HG03469 (cell line): Measurements from ENCODE around the gene HOXA4.

ENCODE experiments used
- ATAC-seq: cut with Tn5 transposase; IDR thresholded peaks from one replicate; pipeline ENCODE4 v1.9.1; 2021; ENCODE audit warnings: mild to moderate bottlenecking, moderate library complexity, moderate number of reproducible peaks; ENCODE audit not compliant: unreplicated experiment

Gene HOXA4

DNA sequence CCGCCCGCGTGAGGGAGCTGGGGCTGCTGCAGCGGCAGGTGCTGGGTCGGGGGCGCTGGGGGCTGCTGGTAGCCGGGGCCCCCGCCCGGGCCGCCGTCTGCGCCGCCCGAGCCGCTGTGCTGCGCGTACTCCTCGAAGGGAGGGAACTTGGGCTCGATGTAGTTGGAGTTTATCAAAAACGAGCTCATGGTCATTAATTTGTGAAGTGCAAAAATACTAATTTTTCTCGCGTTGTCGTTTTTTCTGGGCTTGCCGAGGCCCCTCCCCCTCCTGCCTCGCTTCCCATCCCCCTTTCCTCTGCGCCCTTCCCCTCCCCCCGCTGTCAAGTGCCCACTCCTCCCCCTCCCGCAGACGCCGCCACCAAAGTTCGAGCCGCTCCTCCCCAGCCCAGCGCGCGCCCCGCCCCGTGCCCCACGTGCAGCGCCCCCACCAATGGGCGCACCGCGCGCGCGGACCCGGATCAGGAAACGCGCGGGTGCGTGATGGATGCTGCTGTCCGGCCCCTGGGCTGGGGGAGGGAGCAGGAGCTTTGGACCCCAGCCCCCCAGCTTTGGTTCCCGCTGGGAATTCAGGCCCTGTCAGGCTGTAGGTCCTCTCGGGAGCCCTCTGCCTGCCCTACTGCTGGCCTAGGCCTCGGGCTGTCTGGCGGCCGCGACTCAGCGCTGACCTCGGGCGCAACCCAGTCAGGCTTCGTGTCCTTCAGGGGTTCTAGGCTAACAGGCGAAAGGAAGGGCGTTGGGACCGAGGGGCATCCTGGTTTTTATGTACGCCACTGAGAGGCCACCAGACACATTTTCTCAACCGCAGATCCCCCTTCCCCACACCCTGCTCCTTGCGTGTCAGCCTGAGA, at the start of gene HOXA4:
Gene HOXA4 (minus strand): TSS at position 218 of the 850 bp plus-strand sequence. CDS start 24 bp downstream, at position 194.
- no peak for ATAC-seq

- no peak for ATAC-seq
Measured at GRCh38 chr7:27179503-27180430, 49.2 kb upstream of the HOXA4 start.

- ATAC-seq: no peak
Measured at GRCh38 chr7:27179030-27179429, 48.5 kb upstream of the HOXA4 start.

GRCh38 chr7:27178366-27178765, 47.8 kb upstream of the HOXA4 start:
- no peak for ATAC-seq

DNA sequence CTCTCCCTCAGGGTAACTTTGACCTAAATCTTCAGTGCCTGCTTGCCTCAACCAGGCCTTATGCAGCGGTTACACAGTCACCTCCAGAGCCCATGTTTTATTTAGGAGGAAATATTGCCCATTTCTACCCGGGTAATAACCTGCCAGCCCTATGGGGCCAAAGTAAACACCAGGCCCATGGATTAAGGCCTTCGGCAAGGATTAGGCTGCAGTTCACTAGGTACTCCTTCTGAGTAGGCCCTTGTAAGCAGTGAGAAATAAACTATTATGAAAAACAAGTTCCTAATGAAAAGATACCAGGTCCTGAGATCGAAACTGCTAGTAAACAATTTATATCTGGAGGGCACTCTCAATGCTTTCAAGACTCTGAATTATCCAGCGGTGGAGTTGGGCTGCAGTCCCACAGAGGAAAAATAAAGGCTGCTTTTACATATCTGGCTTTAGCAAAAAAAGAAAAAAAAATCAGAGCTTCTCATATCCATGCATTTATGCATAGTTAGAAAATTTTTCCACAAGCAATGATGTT, 47.3 kb upstream of the HOXA4 start:
- no peak for ATAC-seq

GRCh38 chr7:27176962-27177794, 46.6 kb upstream of the HOXA4 start:
- ATAC-seq: no peak

GRCh38 chr7:27176524-27176845, 45.9 kb upstream of the HOXA4 start:
- ATAC-seq: no peak

GRCh38 chr7:27175626-27176523, 45.3 kb upstream of the HOXA4 start:
- no peak for ATAC-seq

DNA sequence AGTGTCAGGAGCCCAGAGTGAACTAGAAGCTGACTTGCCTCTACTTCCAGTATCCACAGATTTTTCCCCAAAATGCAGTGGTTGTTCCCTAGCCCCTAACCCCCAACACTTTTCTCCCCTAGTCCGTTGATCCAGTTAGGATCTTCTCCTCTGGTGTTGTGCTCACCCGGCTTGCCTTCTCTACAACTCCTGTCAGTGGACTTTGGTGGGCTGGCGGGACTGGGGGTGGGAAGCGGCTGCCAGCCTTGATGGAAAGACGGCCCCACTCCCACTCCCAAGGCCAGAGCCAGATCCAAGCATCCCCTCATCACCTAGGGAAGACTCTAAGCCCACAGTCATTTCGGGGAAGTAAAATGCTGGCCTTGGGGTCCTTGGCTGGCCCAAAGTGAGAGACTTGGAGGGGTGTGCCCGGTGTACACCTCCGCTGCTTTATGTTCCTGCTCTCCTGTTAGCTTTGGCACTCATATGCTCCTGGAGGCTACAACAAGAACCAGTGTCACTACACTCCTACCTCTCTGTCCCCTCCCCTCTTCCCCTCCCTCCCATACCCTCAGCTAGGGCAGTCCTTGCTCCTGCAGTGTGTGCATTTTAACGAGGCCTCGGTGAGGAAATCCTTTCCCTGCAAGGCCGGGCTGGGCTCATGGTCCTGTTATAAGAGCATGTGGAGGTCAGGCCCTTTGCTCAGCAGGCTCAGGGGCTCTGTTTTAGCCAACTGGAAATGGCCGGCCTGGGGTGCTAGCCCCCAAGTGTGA, 44.5 kb upstream of the HOXA4 start:
- no peak for ATAC-seq

- ATAC-seq: no peak
Measured at GRCh38 chr7:27173956-27174873, 43.7 kb upstream of the HOXA4 start, which contains the start of gene HOXA10. Gene HOXA10 (minus strand): TSS chr7:27174320. CDS start chr7:27174306, 14 bp downstream.

DNA sequence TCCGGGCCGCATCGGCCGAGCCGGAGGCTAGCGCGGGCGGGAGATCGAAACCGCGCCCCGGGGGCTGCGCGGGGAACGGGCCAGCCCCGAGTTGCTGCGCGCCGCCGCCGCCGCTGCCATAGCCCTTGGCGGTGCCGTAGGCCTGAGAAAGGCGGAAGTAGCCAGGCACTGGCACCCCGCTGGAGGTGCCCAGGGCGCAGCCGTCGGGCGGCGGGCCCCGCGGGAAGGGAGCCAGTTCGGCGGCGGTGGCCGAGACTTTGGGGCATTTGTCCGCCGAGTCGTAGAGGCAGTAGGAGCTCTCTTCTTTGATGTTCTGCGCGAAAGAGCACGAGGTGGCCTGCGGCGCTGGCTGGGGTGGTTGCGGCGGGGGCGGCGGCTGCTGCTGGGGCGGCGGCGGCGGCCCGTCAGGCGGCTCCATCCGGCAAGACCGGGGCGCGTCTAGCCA, 43.0 kb upstream of the HOXA4 start:
- ATAC-seq: no peak

DNA sequence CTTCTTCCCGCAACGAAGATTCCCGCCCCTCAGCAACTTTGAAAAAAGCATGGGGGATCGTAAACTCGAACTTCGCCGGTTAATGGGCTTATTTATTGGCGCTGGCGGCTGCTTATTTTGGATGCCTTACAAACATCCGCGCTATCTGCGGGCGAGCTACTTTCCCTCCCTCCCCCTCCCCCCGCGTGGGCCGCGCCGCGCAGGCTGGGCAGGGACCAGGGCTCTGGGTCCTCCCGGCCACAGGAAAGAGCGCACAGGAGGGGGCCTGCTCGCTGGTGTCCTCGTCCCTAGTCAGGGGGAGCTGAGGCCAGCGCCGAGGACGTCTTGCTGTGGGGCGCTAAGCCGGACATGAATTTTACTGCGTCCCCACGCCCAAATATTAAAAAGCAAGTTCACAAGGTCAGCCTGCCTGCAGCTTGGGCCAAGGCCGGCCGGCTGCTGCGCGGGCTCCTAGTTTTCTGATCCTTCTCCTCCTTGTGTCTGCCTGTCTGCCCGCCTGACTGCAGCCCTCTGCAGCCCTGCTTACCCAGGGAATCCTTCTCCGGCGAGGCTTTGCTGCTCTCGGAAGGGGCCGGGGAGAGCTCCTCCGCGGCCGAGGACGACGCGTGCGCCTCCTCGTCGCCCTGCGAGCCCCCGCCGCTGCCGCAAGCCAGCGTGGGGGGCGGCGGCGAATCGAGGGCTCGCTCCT, 42.4 kb upstream of the HOXA4 start:
- ATAC-seq: no peak

- no peak for ATAC-seq
Measured at GRCh38 chr7:27172315-27172774, 41.8 kb upstream of the HOXA4 start.

- ATAC-seq: no peak
Measured at GRCh38 chr7:27171637-27172314, 41.2 kb upstream of the HOXA4 start.

DNA sequence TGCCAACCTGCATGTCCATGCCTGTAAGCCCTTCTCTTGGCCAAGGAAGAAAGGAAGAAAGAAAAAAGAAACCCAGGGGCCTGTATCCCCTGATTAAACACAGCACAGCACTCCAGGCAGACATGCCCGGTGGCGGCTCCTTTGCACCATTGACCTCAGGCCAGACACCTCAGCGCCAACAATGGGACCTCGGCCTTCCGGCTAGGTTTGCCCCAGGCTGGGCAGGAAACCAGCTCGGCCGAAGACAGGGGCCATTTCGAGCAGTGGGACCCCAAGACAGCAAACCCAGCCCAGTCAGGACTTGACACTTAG, 40.7 kb upstream of the HOXA4 start:
- no peak for ATAC-seq

DNA sequence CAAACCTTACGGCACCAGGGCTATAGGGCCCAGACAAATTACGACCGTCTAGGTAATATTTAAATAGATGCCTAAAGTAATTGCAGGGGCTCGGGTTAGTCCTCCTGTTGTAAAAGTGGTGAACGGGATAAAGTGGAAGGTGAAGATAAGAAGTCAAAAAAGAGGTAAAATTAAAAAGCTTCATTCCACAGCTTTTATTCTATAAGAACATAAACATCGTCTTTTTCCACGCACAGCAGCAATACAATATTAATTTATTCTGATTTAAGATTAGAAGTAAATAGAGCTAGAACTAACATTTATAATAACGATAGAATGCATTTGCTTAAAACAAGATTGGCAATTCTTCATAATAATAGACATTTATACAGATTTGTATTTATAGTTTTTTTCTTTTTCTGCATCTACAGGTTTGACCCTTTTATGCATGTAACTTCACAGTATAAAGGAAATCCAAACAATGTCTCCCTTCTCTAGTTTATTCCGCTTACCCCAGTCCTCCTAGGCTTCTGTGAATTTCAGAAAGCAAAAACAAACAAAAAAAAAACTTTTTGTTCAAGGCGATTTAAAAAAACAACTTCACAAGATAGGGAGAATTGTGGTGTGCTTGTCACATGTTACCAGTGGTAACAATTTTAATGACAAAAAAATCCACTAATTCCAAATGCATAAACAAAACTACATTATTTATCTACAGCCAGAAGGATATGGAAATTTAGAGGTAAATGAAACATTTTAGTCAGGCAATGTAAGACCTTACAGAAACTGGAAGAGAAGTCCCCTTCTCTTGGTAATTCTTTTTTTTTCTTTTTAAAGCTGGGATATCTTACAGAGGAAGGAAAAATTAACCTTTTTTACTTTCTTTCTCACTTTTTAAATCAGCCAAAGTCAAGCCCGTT, 40.1 kb upstream of the HOXA4 start:
- no peak for ATAC-seq
